ENCODE results near the gene TUBB2B. TPM values are rescaled to one million over a fixed set of nuclear protein-coding genes. Genes with fewer than 3 reads are reported as not detected.

TUBB2B gene
- total RNA-seq, 1 donor, result 5.2 TPM

- no peak for DNase-seq (ENCODE audit: low read depth)
- no peak for TF ChIP-seq CTCF (IDR thresholded peaks at IDR 0.05; ENCODE audit: insufficient read depth, low read depth, low read length)
Measured at GRCh38 chr6:3263096-3263495, 35.6 kb upstream of the TUBB2B start.

GRCh38 chr6:3261921-3262320 is 34.5 kb upstream of the TUBB2B start:
- no peak for DNase-seq (ENCODE audit: low read depth)
- no peak overlapping the region for H3K4me3 ChIP-seq (ENCODE audit: low read depth, low read length)
- no peak for TF ChIP-seq CTCF (IDR thresholded peaks at IDR 0.05; ENCODE audit: insufficient read depth, low read depth, low read length)

More at GRCh38 chr6:3263096-3263495, 35.6 kb upstream of the TUBB2B start:
- no peak overlapping the region for H3K4me3 ChIP-seq (ENCODE audit: low read depth, low read length)

- DNase-seq (ENCODE audit: low read depth), result no peak
- no peak overlapping the region for H3K4me3 ChIP-seq (ENCODE audit: low read depth, low read length)
- TF ChIP-seq CTCF (IDR thresholded peaks at IDR 0.05; ENCODE audit: insufficient read depth, low read depth, low read length), result no peak
Measured at GRCh38 chr6:3261518-3261820, 34.0 kb upstream of the TUBB2B start.

- DNase-seq (ENCODE audit: low read depth), result no peak
- TF ChIP-seq CTCF (IDR thresholded peaks at IDR 0.05; ENCODE audit: insufficient read depth, low read depth, low read length), result no peak
- no peak overlapping the region for H3K4me3 ChIP-seq (ENCODE audit: low read depth, low read length)
Measured at GRCh38 chr6:3260772-3261517, 33.5 kb upstream of the TUBB2B start.

- no peak for DNase-seq (ENCODE audit: low read depth)
- TF ChIP-seq CTCF (IDR thresholded peaks at IDR 0.05; ENCODE audit: insufficient read depth, low read depth, low read length), result no peak
- H3K4me3 ChIP-seq (ENCODE audit: low read depth, low read length), result peak overlapping the region; percentile 18
Measured at GRCh38 chr6:3260296-3260695, 32.8 kb upstream of the TUBB2B start.

GRCh38 chr6:3259491-3259958 is 32.1 kb upstream of the TUBB2B start:
- peak overlapping the region; percentile 89 for H3K4me3 ChIP-seq (ENCODE audit: low read depth, low read length)
- no peak for TF ChIP-seq CTCF (IDR thresholded peaks at IDR 0.05; ENCODE audit: insufficient read depth, low read depth, low read length)
- DNase-seq (ENCODE audit: low read depth), result peak; percentile 28
